H9 (cell line): ENCODE measurements around the gene IL9R. TPM values are rescaled to one million over a fixed set of nuclear protein-coding genes. Genes with fewer than 3 reads are reported as not detected.

ENCODE experiments used
- DNase-seq: peaks from one replicate; pipeline ENCODE4 v3.0.0-alpha.2; 2017
- H2AFZ ChIP-seq: one replicate; pipeline ENCODE4 v1.6.1; 2013; ENCODE audit warnings: mild to moderate bottlenecking, low read length, control low read depth, moderate library complexity
- H2AK5ac ChIP-seq: 2 replicates; pipeline ENCODE4 v1.6.1; 2013; ENCODE audit warnings: low read length, control low read depth, mixed read lengths; ENCODE audit not compliant: insufficient read length
- H2BK120ac ChIP-seq: one replicate; pipeline ENCODE4 v1.6.1; 2013; ENCODE audit warnings: low read depth, mild to moderate bottlenecking, low read length, control low read depth, inconsistent platforms; ENCODE audit not compliant: poor library complexity, severe bottlenecking
- H2BK12ac ChIP-seq: 2 replicates; pipeline ENCODE4 v1.6.1; 2013; ENCODE audit warnings: low read length, control low read depth, mixed read lengths, low read depth; ENCODE audit not compliant: insufficient read length
- H2BK15ac ChIP-seq: 2 replicates; pipeline ENCODE4 v1.6.1; 2013; ENCODE audit warnings: low read depth, low read length, control low read depth
- H2BK20ac ChIP-seq: one replicate; pipeline ENCODE4 v1.6.1; 2013; ENCODE audit warnings: low read depth, mild to moderate bottlenecking, low read length, control low read depth, inconsistent platforms; ENCODE audit not compliant: poor library complexity, severe bottlenecking
- H2BK5ac ChIP-seq: 2 replicates; pipeline ENCODE4 v1.6.1; 2013; ENCODE audit warnings: low read length, control low read depth, mixed read lengths; ENCODE audit not compliant: insufficient read length
- H3K14ac ChIP-seq: 2 replicates; pipeline ENCODE4 v1.6.1; 2013; ENCODE audit warnings: low read length, control low read depth; ENCODE audit not compliant: insufficient read depth
- H3K18ac ChIP-seq: 2 replicates; pipeline ENCODE4 v1.6.1; 2013; ENCODE audit warnings: low read depth, mild to moderate bottlenecking, mixed read lengths, low read length, control low read depth; ENCODE audit not compliant: insufficient read length
- H3K23ac ChIP-seq: 2 replicates; pipeline ENCODE4 v1.6.1; 2013; ENCODE audit warnings: low read length, control low read depth, mixed read lengths, low read depth; ENCODE audit not compliant: insufficient read length
- H3K23me2 ChIP-seq: 2 replicates; pipeline ENCODE4 v1.6.1; 2013; ENCODE audit warnings: low read depth, mild to moderate bottlenecking, mixed read lengths, low read length, control low read depth; ENCODE audit not compliant: insufficient read length, poor library complexity, severe bottlenecking
- H3K27ac ChIP-seq: 2 replicates; pipeline ENCODE4 v1.5.1; 2013; ENCODE audit warnings: low read length, control low read depth, mixed read lengths, low read depth; ENCODE audit not compliant: insufficient read length
- H3K27me3 ChIP-seq: 2 replicates; pipeline ENCODE4 v1.6.1; 2013; ENCODE audit warnings: low read length, control low read depth, inconsistent platforms; ENCODE audit not compliant: insufficient read depth
- H3K4ac ChIP-seq: 2 replicates; pipeline ENCODE4 v1.6.1; 2013; ENCODE audit warnings: low read depth, mild to moderate bottlenecking, control low read depth, inconsistent platforms, low read length, moderate library complexity
- H3K4me1 ChIP-seq: 2 replicates; pipeline ENCODE4 v1.6.1; 2013; ENCODE audit warnings: low read length, control low read depth, inconsistent platforms; ENCODE audit not compliant: insufficient read depth
- H3K4me2 ChIP-seq: 2 replicates; pipeline ENCODE4 v1.6.1; 2013; ENCODE audit warnings: low read length, control low read depth, mixed read lengths; ENCODE audit not compliant: insufficient read length, insufficient read depth
- H3K56ac ChIP-seq: 2 replicates; pipeline ENCODE4 v1.6.1; 2013; ENCODE audit warnings: low read depth, mild to moderate bottlenecking, mixed read lengths, low read length, control low read depth; ENCODE audit not compliant: insufficient read length
- H3K79me1 ChIP-seq: 2 replicates; pipeline ENCODE4 v1.6.1; 2013; ENCODE audit warnings: low read depth, mild to moderate bottlenecking, moderate library complexity, low read length, control low read depth, inconsistent platforms; ENCODE audit not compliant: insufficient read depth, poor library complexity, severe bottlenecking
- H3K79me2 ChIP-seq: 2 replicates; pipeline ENCODE4 v1.6.1; 2013; ENCODE audit warnings: low read length, control low read depth, inconsistent platforms; ENCODE audit not compliant: insufficient read depth
- H3K9ac ChIP-seq: 2 replicates; pipeline ENCODE4 v1.6.1; 2013; ENCODE audit warnings: low read length, control low read depth, mixed read lengths; ENCODE audit not compliant: insufficient read length; ENCODE audit errors: extremely low read depth
- H3K9me3 ChIP-seq: one replicate; pipeline ENCODE4 v1.6.1; 2013; ENCODE audit warnings: low read depth, low read length, inconsistent platforms; ENCODE audit not compliant: control insufficient read depth
- H3T11ph ChIP-seq: one replicate; pipeline ENCODE4 v1.6.1; 2013; ENCODE audit warnings: mild to moderate bottlenecking, low read length, control low read depth, inconsistent platforms
- H4K20me1 ChIP-seq: one replicate; pipeline ENCODE4 v1.6.1; 2013; ENCODE audit not compliant: control insufficient read depth, insufficient read length, insufficient read depth
- H4K5ac ChIP-seq: 2 replicates; pipeline ENCODE4 v1.6.1; 2013; ENCODE audit warnings: low read depth, mild to moderate bottlenecking, mixed read lengths, low read length, control low read depth; ENCODE audit not compliant: insufficient read length
- H4K8ac ChIP-seq: replicated peaks from 2 replicates; pipeline ENCODE4 v1.6.1; 2013; ENCODE audit warnings: low read length, control low read depth, mixed read lengths, low read depth; ENCODE audit not compliant: insufficient read length
- H4K91ac ChIP-seq: 2 replicates; pipeline ENCODE4 v1.6.1; 2013; ENCODE audit warnings: low read depth, mild to moderate bottlenecking, moderate library complexity, mixed read lengths, low read length, control low read depth; ENCODE audit not compliant: insufficient read length
- H3K27ac Mint-ChIP-seq, 3 experiments: 2 replicates in 2 of 3; 3 replicates in 1 of 3; pipeline ENCODE4 v1.8.0; 2020 to 2021; ENCODE audit warnings: mixed read lengths in 3 of 3, mild to moderate bottlenecking in 1 of 3, moderate library complexity in 1 of 3
- H3K27me3 Mint-ChIP-seq: 2 replicates; pipeline ENCODE4 v1.8.0; 2021; ENCODE audit warnings: low read depth, mild to moderate bottlenecking, moderate library complexity, mixed read lengths
- H3K36me3 Mint-ChIP-seq, 3 experiments: 2 replicates in 2 of 3; 3 replicates in 1 of 3; pipeline ENCODE4 v1.8.0; 2020 to 2021; ENCODE audit warnings: low read depth in 3 of 3, mixed read lengths in 3 of 3; ENCODE audit not compliant: insufficient read depth in 1 of 3
- H3K4me1 Mint-ChIP-seq, 2 experiments: 2 replicates each; pipeline ENCODE4 v1.8.0; 2020; ENCODE audit warnings: mixed read lengths in 2 of 2
- H3K4me3 Mint-ChIP-seq, 2 experiments: 2 replicates in 1 of 2; 3 replicates in 1 of 2; pipeline ENCODE4 v1.8.0; 2020 to 2021; ENCODE audit warnings: mild to moderate bottlenecking in 2 of 2, mixed read lengths in 2 of 2, moderate library complexity in 1 of 2
- H3K9me3 Mint-ChIP-seq, 2 experiments: 2 replicates in 1 of 2; 3 replicates in 1 of 2; pipeline ENCODE4 v1.8.0; 2020; ENCODE audit warnings: mild to moderate bottlenecking in 2 of 2, mixed read lengths in 2 of 2, moderate library complexity in 1 of 2
- WGBS: extraction: QIAGEN DNeasy Blood & Tissue Kit; methylation state at CpG from one replicate; pipeline ENCODE4 v1.1.7; 2013; ENCODE audit warnings: missing lambda C conversion rate, low lambda C conversion rate, mixed read lengths; ENCODE audit not compliant: insufficient read length; ENCODE audit errors: extremely low coverage; 5-methylcytosine and 5-hydroxymethylcytosine counted together
- total RNA-seq: library from RNA; stranded (reverse); gene quantifications from 2 replicates; pipeline ENCODE4 v1.2.1, GENCODE V29; 2021
- TF ChIP-seq, protein P1 (sequence below): fragments of 200-600 bp; sonication (generic); conservative IDR thresholded peaks from 3 replicates; pipeline ENCODE4 v1.8.0; 2021; ENCODE audit warnings: antibody characterized with exemption, mild to moderate bottlenecking

Gene IL9R
- total RNA-seq, 1 experiment from 2014 or later = 0.72 TPM

DNA sequence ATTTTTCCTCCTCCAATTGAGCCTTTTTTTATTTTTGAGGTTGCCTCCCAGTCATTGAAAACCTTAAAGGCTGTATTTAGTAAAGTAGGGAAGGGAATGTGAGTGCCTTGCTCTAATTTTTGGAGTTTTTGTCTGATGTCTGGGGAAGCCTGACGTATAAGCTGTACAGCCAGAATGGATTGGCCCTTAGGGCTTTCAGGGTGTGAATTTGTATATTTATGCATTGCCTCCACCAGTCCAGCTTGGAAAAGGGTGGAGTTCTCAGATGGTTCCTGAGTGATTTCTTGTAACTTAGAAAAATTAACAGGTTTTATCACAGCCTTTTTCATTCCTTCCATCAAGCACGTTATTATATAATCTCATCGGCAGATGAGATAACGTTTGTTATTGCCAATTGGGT lies 8.6 kb upstream of the IL9R start:
- H2AFZ ChIP-seq = no peak overlapping the region
- H3K27ac ChIP-seq = no peak overlapping the region
- Mint-ChIP-seq H3K36me3 (peaks cover 0 to 4% (median 3%) of the 10 kb centered on the region in 3 experiments; a peak in 5 of 7 replicates), H3K4me3 (no peak overlapping the region), H3K27me3 (no peaks in the 10 kb centered on the region; the same call in 1 of the 2 replicates), H3K4me1 (no peaks in the 10 kb centered on the region), H3K27ac (no peak overlapping the region), H3K9me3 (peaks cover 52 to 60% of the 10 kb centered on the region in 2 experiments)
- no peak overlapping the region for H2BK5ac ChIP-seq
- no peak overlapping the region for H2BK120ac ChIP-seq
- H3T11ph ChIP-seq = no peak overlapping the region
- no peak overlapping the region for H4K5ac ChIP-seq
- no peak overlapping the region for H3K23ac ChIP-seq
- no peak overlapping the region for H2AK5ac ChIP-seq
- no peak overlapping the region for H2BK12ac ChIP-seq
- no peaks in the 10 kb centered on the region for H3K79me2 ChIP-seq
- no peak overlapping the region for H3K14ac ChIP-seq
- H3K9ac ChIP-seq = no peak overlapping the region
- TF ChIP-seq, protein P1, sequence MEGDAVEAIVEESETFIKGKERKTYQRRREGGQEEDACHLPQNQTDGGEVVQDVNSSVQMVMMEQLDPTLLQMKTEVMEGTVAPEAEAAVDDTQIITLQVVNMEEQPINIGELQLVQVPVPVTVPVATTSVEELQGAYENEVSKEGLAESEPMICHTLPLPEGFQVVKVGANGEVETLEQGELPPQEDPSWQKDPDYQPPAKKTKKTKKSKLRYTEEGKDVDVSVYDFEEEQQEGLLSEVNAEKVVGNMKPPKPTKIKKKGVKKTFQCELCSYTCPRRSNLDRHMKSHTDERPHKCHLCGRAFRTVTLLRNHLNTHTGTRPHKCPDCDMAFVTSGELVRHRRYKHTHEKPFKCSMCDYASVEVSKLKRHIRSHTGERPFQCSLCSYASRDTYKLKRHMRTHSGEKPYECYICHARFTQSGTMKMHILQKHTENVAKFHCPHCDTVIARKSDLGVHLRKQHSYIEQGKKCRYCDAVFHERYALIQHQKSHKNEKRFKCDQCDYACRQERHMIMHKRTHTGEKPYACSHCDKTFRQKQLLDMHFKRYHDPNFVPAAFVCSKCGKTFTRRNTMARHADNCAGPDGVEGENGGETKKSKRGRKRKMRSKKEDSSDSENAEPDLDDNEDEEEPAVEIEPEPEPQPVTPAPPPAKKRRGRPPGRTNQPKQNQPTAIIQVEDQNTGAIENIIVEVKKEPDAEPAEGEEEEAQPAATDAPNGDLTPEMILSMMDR = no peak
- peaks cover 32% of the 10 kb centered on the region for H3K9me3 ChIP-seq
- no peaks in the 10 kb centered on the region for H3K23me2 ChIP-seq
- no peaks in the 10 kb centered on the region for H4K20me1 ChIP-seq
- H4K8ac ChIP-seq = no peak overlapping the region
- no peak overlapping the region for H3K18ac ChIP-seq
- H3K27me3 ChIP-seq = no peaks in the 10 kb centered on the region; the same call in 1 of the 2 replicates
- no peaks in the 10 kb centered on the region for H3K4me1 ChIP-seq
- H3K4ac ChIP-seq = no peak overlapping the region
- H4K91ac ChIP-seq = no peak overlapping the region
- H3K56ac ChIP-seq = no peak overlapping the region
- H2BK15ac ChIP-seq = no peak overlapping the region
- no peak overlapping the region for H3K4me2 ChIP-seq
- no peaks in the 10 kb centered on the region for H3K79me1 ChIP-seq
- no peak overlapping the region for H2BK20ac ChIP-seq
- no CpG with 5 or more reads among the region's 4 CpGs for WGBS
- no peak for DNase-seq
